Stomach (tissue), 4 donors: Measurements from ENCODE around the gene ISCA1.

Experiments
- CTCF ChIP-seq, 7 experiments: fragments of 450-650 bp in 4 of 7; fragments of 200-600 bp in 3 of 7; sonication (generic) in 3 of 7; IDR thresholded peaks; one replicate each; pipeline ENCODE4 v1.5.1; 2016 to 2019; ENCODE audit warnings: antibody characterized with exemption in 7 of 7, control low read depth in 2 of 7, mild to moderate bottlenecking in 1 of 7
- POLR2A ChIP-seq, 4 donors: fragments of 450-650 bp; IDR thresholded peaks; one replicate each; pipeline ENCODE4 v1.6.1; 2016; ENCODE audit warnings: antibody characterized with exemption in 4 of 4, control low read depth in 2 of 4, mild to moderate bottlenecking in 1 of 4, moderate library complexity in 1 of 4

DNA sequence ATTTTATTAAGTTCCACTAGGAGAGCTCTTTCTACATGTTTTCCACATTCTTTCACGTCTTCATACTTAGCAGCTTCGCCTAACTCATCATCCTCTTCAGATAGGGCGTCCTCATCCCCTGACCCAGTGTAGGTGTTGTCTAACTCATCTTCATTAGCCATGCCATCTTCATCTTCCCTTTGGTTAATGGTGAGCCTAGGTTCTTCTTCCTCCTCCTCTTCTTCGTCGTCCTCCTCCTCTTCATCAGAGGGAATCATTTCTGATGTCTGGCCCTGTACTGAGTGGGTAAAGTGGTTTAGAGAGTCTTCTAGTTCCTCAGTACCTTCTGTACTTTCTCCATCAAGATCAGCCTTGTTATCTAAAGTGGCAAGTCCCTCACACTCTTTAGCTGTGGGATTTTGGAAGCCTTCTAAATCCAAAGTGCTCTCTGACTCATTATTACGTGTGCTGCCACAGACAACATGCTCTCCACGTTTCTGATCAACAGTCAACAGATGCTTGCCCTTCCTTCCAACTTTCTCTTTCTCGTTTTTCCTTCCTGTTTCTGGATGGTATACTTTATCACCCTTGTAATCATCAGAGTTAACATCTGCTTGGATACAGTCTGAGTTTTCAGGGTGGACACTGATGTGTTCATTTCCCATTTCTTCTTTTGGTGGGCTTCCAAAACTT is 40.8 kb upstream of the ISCA1 start:
- TF ChIP-seq POLR2A (IDR thresholded peaks at IDR 0.05) = no peak
- TF ChIP-seq CTCF (IDR thresholded peaks at IDR 0.05) = no peak
